Karpas-422 (cell line): ENCODE data around the gene RAB11B. TPM values are rescaled to one million over a fixed set of nuclear protein-coding genes. Genes with fewer than 3 reads are reported as not detected.
"Not testable (repeated sequence)": the region's sequence is repeated elsewhere in the genome, so short reads cannot be mapped to it uniquely, and the experiment has no call there.

Source experiments
- DNase-seq: peaks from one replicate; pipeline ENCODE4 v3.0.0-alpha.2; 2015
- H2AFZ ChIP-seq: fragments of 200-600 bp; sonication (generic); 2 replicates; pipeline ENCODE4 v1.6.1; 2014; ENCODE audit warnings: antibody characterized with exemption, low read length, mixed read lengths
- H3K27ac ChIP-seq: fragments of 200-600 bp; sonication (generic); 2 replicates; pipeline ENCODE4 v1.5.1; 2014; ENCODE audit warnings: mild to moderate bottlenecking, low read length, moderate library complexity
- H3K27me3 ChIP-seq: fragments of 200-600 bp; sonication (generic); 2 replicates; pipeline ENCODE4 v1.6.1; 2014; ENCODE audit warnings: low read length, mixed read lengths
- H3K36me3 ChIP-seq: fragments of 200-600 bp; sonication (generic); 2 replicates; pipeline ENCODE4 v1.6.1; 2014; ENCODE audit warnings: low read length, mixed read lengths; ENCODE audit not compliant: insufficient read depth
- H3K4me1 ChIP-seq: fragments of 200-600 bp; sonication (generic); 2 replicates; pipeline ENCODE4 v1.6.1; 2014; ENCODE audit warnings: mild to moderate bottlenecking, low read length, mixed read lengths
- H3K4me2 ChIP-seq: fragments of 200-600 bp; sonication (generic); 2 replicates; pipeline ENCODE4 v1.6.1; 2014; ENCODE audit warnings: low read length, low read depth, mild to moderate bottlenecking; ENCODE audit not compliant: poor library complexity, severe bottlenecking
- H3K4me3 ChIP-seq: fragments of 200-600 bp; sonication (generic); 2 replicates; pipeline ENCODE4 v1.5.1; 2014; ENCODE audit warnings: mild to moderate bottlenecking, antibody characterized with exemption, low read length, mixed read lengths
- H3K79me2 ChIP-seq: fragments of 200-600 bp; sonication (generic); 2 replicates; pipeline ENCODE4 v1.6.1; 2014; ENCODE audit warnings: mild to moderate bottlenecking, low read length, mixed read lengths
- H3K9ac ChIP-seq: fragments of 200-600 bp; sonication (generic); 2 replicates; pipeline ENCODE4 v1.6.0; 2014; ENCODE audit warnings: low read length
- H3K9me2 ChIP-seq: fragments of 200-600 bp; sonication (generic), shearing (Covaris generic); replicated peaks from 2 replicates; pipeline ENCODE4 v1.6.0; 2014; ENCODE audit warnings: mild to moderate bottlenecking, low read length, moderate library complexity; ENCODE audit not compliant: insufficient read depth
- H3K9me3 ChIP-seq: fragments of 300-700, 200-600 bp; sonication (generic); 2 replicates; pipeline ENCODE4 v1.6.1; 2014; ENCODE audit warnings: low read length, mixed read lengths
- H4K20me1 ChIP-seq: fragments of 200-600 bp; sonication (generic); 2 replicates; pipeline ENCODE4 v1.6.1; 2014; ENCODE audit warnings: mild to moderate bottlenecking, antibody characterized with exemption, low read length, low read depth; ENCODE audit not compliant: insufficient read depth
- total RNA-seq: library from RNA; depleted of rRNA; stranded (reverse); fragments of >200 nt; shearing (Covaris generic); gene quantifications from 2 replicates; pipeline ENCODE4 v1.2.3, GENCODE V29; 2014; ENCODE audit warnings: low replicate concordance

Gene RAB11B
- total RNA-seq, 1 experiment from 2014 or later, result 23.7 TPM

GRCh38 chr19:8366121-8366581 lies 24.0 kb upstream of the RAB11B start:
- Histone ChIP-seq H3K27me3 (no peaks in the 10 kb centered on the region), H3K4me3 (no peak overlapping the region), H3K9me2 (no peaks in the 10 kb centered on the region), H3K36me3 (no peaks in the 10 kb centered on the region), H3K4me1 (no peaks in the 10 kb centered on the region), H3K9ac (no peak overlapping the region), H3K9me3 (no peaks in the 10 kb centered on the region), H2AFZ (no peak overlapping the region), H4K20me1 (no peaks in the 10 kb centered on the region), H3K79me2 (no peaks in the 10 kb centered on the region), H3K4me2 (no peak overlapping the region), H3K27ac (no peak overlapping the region)
- no peak for DNase-seq

- Histone ChIP-seq H3K4me3 (no peak overlapping the region), H3K79me2 (no peaks in the 10 kb centered on the region), H3K36me3 (no peaks in the 10 kb centered on the region), H3K4me1 (no peaks in the 10 kb centered on the region), H3K9ac (no peak overlapping the region), H3K4me2 (no peak overlapping the region), H2AFZ (no peak overlapping the region), H3K9me3 (no peaks in the 10 kb centered on the region), H3K9me2 (no peaks in the 10 kb centered on the region), H4K20me1 (no peaks in the 10 kb centered on the region), H3K27me3 (no peaks in the 10 kb centered on the region), H3K27ac (no peak overlapping the region)
- DNase-seq, result no peak
Measured at GRCh38 chr19:8366961-8367326, 23.2 kb upstream of the RAB11B start.

DNA sequence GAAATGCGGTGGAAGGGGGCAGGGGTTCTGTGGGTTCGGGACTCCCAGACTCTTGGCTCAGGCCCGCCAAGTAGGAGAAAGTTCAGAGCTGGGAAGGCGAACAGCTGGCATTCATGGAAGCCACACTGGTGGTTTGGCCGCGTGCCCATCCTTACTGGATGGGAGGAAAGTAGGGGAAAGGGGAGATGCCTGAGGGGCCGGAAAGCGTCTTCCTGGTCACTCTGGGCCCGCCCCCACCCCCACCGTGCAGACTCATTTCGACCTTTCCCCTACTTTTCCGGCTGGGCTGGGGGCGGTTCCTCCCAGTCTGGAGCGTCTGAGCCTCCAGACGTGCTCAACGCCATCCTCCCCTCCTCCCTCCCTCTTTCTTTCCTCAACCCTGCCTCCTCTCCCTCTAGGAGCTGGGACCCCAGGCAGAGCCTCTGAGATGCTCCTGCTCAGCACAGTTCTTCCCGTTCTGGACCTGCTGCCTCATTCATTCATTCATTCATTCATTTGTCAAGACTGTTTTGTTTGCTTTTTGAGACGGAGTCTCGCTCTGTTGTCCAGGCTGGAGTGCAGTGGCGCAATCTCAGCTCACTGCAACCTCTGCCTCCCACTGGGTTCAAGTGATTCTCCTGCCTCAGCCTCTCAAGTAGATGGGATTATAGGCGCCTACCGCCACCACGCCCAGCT lies 22.7 kb upstream of the RAB11B start:
- no peak overlapping the region for H3K4me3 ChIP-seq
- no peak overlapping the region for H3K9ac ChIP-seq
- no peaks in the 10 kb centered on the region for H3K79me2 ChIP-seq
- no peaks in the 10 kb centered on the region for H3K9me2 ChIP-seq
- H2AFZ ChIP-seq, result no peak overlapping the region
- no peak overlapping the region for H3K27ac ChIP-seq
- H4K20me1 ChIP-seq, result no peaks in the 10 kb centered on the region
- H3K4me2 ChIP-seq, result no peak overlapping the region
- H3K36me3 ChIP-seq, result no peaks in the 10 kb centered on the region
- no peaks in the 10 kb centered on the region for H3K27me3 ChIP-seq
- no peaks in the 10 kb centered on the region for H3K9me3 ChIP-seq
- H3K4me1 ChIP-seq, result no peaks in the 10 kb centered on the region
- no peak for DNase-seq

- H3K9me3 ChIP-seq, result no peaks in the 10 kb centered on the region
- no peak overlapping the region for H3K4me2 ChIP-seq
- H3K9me2 ChIP-seq, result no peaks in the 10 kb centered on the region
- no peaks in the 10 kb centered on the region for H3K79me2 ChIP-seq
- no peaks in the 10 kb centered on the region for H3K27me3 ChIP-seq
- no peak overlapping the region for H3K27ac ChIP-seq
- H3K9ac ChIP-seq, result no peak overlapping the region
- H3K4me1 ChIP-seq, result no peaks in the 10 kb centered on the region
- H4K20me1 ChIP-seq, result no peaks in the 10 kb centered on the region
- no peak overlapping the region for H2AFZ ChIP-seq
- H3K4me3 ChIP-seq, result no peak overlapping the region
- DNase-seq, result no peak
- H3K36me3 ChIP-seq, result no peaks in the 10 kb centered on the region
Measured at GRCh38 chr19:8370176-8371010, 19.8 kb upstream of the RAB11B start.

- no peaks in the 10 kb centered on the region for H3K9me3 ChIP-seq
- no peaks in the 10 kb centered on the region for H3K4me1 ChIP-seq
- H3K4me3 ChIP-seq, result no peak overlapping the region
- no peaks in the 10 kb centered on the region for H3K79me2 ChIP-seq
- H3K27ac ChIP-seq, result no peak overlapping the region
- H3K36me3 ChIP-seq, result no peaks in the 10 kb centered on the region
- H2AFZ ChIP-seq, result no peak overlapping the region
- H3K4me2 ChIP-seq, result no peak overlapping the region
- no peaks in the 10 kb centered on the region for H4K20me1 ChIP-seq
- no peaks in the 10 kb centered on the region for H3K9me2 ChIP-seq
- no peak overlapping the region for H3K9ac ChIP-seq
- no peak for DNase-seq
- H3K27me3 ChIP-seq, result no peaks in the 10 kb centered on the region
Measured at GRCh38 chr19:8371011-8371804, 19.0 kb upstream of the RAB11B start.

- no peak overlapping the region for H3K4me2 ChIP-seq
- no peak overlapping the region for H3K27ac ChIP-seq
- H3K27me3 ChIP-seq, result no peaks in the 10 kb centered on the region
- H3K4me3 ChIP-seq, result no peak overlapping the region
- H3K79me2 ChIP-seq, result no peaks in the 10 kb centered on the region
- H3K4me1 ChIP-seq, result no peaks in the 10 kb centered on the region
- H4K20me1 ChIP-seq, result no peaks in the 10 kb centered on the region
- DNase-seq, result no peak
- H2AFZ ChIP-seq, result no peak overlapping the region
- H3K9me2 ChIP-seq, result no peaks in the 10 kb centered on the region
- H3K36me3 ChIP-seq, result no peaks in the 10 kb centered on the region
- no peaks in the 10 kb centered on the region for H3K9me3 ChIP-seq
- H3K9ac ChIP-seq, result no peak overlapping the region
Measured at GRCh38 chr19:8373867-8374813, 16.0 kb upstream of the RAB11B start.

DNA sequence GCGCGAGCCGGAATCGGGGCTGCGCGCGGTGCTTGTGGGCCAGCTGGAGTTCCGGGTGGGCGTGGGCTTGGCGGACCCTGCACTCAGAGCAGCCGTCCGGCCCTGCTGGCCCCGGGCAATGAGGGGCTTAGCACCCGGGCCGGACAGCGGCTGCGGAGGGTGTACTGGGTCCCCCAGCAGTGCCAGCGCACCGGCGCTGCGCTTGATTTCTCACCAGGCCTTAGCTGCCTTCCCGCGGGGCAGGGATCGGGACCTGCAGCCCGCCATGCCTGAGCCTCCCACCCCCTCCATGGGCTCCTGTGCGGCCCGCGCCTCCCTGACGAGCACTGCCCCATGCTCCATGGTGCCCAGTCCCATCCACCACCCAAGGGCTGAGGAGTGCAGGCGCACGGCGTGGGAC lies 14.4 kb upstream of the RAB11B start:
- not testable (repeated sequence) for H3K79me2 ChIP-seq, H2AFZ ChIP-seq, H3K4me3 ChIP-seq, H3K9ac ChIP-seq, H3K27ac ChIP-seq, H3K27me3 ChIP-seq, H4K20me1 ChIP-seq, H3K9me3 ChIP-seq, H3K4me2 ChIP-seq, H3K36me3 ChIP-seq, H3K9me2 ChIP-seq, DNase-seq, H3K4me1 ChIP-seq
